Erythroblast (primary cell): Measurements from ENCODE around the gene HUS1B.

ENCODE experiments used
- DNase-seq, 2 experiments: peaks; one replicate each; lab custom pipeline; 2025; lab: John Stamatoyannopoulos, UW
- GATA1 ChIP-seq: IDR thresholded peaks from 2 replicates; pipeline ENCODE4 v1.6.1; 2011; ENCODE audit warnings: low read depth, mild to moderate bottlenecking, control low read depth, low read length, moderate library complexity
- POLR2A ChIP-seq: IDR thresholded peaks from 2 replicates; pipeline ENCODE4 v1.6.1; 2011; ENCODE audit warnings: mild to moderate bottlenecking, low read length

HUS1B gene

DNA sequence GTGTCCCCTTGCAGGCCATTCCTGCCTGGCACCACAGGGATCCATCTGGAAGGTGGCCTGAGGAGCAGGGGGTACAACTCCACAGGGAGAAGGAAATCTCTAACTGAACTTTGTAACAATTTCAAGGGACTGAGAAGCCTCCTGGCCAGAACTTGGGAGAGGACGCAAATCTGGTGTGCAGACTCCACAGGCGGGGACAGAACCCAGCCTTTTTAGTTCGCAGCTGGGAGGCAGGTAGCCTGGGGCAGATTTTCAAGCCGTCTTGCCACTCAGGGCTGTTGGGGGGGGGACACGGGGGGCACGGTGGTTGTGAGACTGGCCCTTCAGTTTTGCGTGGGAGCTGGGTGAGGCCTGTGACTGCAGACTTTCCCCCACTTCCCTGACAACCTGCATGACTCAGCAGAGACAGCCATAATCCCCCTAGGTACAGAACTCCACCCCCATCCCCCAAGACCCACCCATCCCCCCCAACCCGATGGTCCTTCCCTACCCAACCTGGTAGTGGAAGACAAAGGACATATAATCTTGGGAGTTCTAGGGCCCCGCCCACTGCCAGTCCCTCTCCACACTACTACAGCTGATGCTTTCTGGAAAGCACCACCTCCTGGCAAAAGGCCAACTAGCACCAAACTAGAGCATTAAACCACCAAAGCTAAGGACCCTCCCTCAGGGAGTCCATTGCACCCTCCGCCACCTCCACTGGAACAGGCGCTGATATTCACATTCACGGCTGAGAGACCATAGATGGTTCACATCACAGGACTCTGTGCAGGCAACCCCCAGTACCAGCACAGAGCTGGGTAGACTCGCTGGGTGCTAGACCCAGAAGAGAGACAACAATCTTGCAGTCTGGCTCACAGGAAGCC lies 3.0 kb upstream of the HUS1B start:
- no peak for DNase-seq
- TF ChIP-seq POLR2A (no peak), GATA1 (no peak)

DNA sequence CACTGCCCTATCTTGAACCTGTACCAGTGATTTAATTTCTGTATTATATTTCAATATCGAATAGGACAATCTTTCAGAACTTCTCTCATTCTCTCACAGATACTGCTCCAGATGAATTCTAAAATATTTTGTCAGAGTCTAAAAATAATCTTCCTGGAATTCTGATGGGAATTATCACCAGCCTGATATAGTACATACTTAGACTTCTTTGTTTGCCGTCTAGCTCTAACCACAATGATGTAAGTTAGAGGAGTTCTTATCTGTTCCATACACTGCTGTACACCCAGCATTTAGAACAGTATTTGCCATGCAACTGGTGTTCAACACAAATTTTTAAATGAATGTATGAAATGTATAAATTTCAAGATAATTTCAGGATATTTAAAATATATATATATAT lies 1.3 kb upstream of the HUS1B start:
- TF ChIP-seq POLR2A (no peak), GATA1 (no peak)
- DNase-seq: peak; percentile 7 to 18

DNA sequence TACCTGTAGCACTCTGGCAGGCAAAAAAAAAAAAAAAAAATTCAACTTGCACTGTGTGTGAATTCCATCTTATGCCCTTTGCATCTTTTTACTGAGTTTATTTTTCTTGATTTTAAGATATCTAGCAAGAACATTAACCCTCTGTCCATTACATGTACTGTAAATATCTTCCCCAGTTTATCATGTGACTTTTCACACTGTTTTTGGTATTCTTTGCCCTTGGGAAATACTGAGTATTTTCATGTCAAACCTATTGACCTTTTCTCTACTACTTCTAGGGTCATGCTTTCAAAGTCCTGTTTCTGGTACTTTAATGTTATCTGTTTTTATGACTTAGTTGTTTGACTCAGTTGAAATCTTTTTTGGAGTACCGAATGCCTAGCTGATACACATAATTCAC lies 843 bp upstream of the HUS1B start:
- no peak for DNase-seq
- no peak for TF ChIP-seq GATA1
- TF ChIP-seq POLR2A: no peak

DNA sequence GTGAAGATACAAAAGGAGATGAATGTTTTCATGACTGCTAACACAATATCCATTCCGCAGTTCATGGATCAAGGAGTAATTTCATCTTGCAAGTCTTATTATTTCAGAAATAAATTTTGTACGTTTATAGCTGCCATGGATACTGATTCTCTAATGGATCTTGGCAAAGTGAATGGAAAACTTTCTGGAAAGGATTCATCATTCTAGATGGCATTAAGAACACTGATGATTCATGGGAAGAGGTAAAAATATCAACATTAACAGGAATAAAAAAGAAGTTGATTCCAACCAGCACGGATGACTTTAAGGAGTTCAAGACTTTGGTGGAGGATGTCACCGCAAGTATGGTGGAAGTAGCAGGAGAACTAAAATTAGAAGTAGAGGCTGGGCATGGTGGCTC lies 2.8 kb downstream of the HUS1B start:
- no peak for DNase-seq
- TF ChIP-seq POLR2A (no peak), GATA1 (no peak)

DNA sequence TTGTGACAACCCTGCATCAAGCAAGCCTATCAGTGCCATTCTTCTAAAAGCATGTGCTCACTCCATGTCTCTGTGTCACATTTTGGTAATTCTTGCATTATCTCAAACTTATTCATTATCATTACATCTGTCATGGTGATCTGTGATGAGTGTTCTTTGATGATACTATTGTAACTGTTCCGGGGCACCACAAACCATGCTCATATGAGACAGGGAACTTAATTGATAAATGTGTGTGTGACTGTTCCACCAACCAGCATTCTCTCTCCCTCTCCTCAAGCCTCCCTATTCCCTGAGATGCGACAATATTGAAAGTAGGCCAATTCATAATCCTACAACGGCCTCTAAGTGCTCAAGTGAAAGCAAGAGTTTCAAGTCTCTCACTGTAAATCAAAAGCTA lies 4.0 kb downstream of the HUS1B start:
- no peak for TF ChIP-seq GATA1
- TF ChIP-seq POLR2A: no peak
- peak in 1 of 2 experiments; percentile 66 for DNase-seq

DNA sequence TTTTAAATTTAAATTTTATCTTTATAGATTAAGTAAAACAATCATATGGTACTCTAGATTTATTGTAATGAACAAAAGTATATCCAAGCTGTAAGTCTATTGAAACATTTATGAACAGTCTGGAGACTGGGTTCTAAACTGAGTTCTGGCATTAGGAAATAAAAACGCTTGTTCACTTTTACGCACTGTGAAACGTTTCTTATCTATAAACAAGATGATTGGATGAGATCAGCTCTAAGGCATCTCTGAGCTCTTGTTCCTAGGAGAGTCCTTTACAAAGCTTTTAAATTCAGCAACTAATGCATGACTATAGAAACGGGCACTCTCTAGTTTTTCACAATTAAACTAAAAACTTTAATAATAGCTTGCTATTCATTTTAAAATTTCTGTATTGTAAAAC lies 6.8 kb downstream of the HUS1B start:
- DNase-seq: no peak
- no peak for TF ChIP-seq GATA1
- TF ChIP-seq POLR2A: no peak

DNA sequence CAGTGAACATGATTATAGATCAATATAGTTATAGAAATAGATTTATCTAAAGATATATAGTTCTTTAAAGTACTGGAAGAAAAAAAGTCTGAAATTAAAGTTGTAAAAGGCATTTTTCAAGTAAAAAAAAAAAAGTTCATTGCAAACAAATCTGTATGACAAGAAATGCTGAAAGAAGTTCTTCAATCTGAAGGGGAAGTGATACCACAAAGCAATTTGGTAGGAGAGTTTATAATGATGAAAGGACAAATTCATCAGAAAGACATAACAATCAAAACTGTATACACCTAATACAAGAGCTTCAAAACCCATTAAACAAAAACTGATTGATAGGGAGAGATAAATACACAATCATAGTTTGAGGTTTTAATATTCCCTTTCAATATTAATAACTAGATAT lies 14.1 kb downstream of the HUS1B start:
- DNase-seq: no peak
- TF ChIP-seq POLR2A (no peak), GATA1 (no peak)

DNA sequence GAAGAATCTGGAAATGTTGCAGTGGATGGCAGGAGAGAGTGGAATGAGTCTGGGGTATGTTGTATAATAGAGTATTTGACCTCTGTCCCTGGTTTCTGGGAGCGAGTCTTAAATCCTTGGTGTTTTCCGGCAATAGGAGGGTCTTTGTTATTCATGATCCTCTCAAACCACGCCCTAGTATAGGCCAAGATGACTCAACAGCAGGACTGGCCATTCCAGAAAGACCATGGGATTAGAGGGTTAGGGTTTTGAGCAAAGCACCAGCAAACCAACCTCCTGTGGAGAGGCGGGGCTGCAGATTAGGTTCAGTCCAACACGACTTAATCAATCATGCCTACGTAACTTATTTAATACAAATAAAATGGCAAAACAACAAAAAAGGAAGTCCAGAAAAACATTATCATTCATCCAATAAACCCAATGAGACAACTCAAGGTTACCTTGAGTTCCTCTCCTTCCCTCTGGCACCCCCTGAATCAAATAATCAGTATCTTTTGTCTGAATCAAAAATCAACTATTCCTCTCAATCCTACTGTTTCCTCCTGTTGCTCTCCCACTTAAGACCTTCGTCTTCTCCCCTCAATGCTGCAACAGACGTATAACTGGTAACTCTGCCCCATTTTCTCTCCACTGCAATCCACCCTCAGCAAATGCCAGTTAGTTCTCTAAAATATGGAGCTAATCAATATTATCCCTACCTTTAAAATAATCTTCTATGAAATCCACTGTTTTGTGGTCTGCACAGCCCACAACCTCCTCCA lies 15.5 kb downstream of the HUS1B start:
- DNase-seq: no peak
- TF ChIP-seq POLR2A (no peak), GATA1 (no peak)

DNA sequence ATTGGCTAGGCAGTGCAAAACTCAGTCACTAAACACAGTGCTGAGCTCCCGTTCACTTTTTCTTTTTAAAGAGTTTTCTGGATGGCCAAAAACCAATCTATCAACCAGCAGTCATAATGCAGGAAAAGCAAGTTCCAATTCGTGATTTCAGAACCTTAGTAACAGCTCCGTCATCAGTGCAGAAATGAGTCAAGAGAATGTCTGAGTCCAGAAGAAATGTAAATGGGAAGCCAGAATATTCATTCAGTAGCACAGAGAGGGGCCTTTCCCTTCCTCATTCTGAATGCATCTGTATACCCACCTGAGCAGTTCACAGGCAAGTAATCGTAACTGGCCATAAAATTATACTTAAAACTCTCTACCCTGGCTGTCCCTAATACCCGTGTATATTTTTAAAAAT lies 20.4 kb downstream of the HUS1B start:
- DNase-seq: no peak
- no peak for TF ChIP-seq POLR2A
- no peak for TF ChIP-seq GATA1

DNA sequence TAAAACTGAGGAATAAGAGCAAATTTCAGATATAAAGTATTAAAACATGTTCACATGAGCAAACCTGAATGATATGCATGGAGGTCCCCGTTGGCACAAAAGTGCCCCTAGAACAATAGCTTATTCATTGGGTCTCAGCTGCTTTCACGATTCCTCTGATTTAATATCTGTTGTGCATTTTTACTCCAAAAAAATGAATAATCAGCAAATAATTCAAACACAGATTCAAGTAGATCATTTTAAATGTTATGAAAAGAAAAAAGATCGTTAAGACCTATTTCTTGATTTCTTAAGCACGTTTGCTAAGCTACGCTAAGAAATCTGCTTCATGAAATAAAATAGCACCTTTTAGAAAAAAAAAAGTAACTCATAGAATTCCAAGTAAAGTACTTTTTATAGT lies 21.7 kb downstream of the HUS1B start:
- no peak for TF ChIP-seq POLR2A
- no peak for TF ChIP-seq GATA1
- no peak for DNase-seq

DNA sequence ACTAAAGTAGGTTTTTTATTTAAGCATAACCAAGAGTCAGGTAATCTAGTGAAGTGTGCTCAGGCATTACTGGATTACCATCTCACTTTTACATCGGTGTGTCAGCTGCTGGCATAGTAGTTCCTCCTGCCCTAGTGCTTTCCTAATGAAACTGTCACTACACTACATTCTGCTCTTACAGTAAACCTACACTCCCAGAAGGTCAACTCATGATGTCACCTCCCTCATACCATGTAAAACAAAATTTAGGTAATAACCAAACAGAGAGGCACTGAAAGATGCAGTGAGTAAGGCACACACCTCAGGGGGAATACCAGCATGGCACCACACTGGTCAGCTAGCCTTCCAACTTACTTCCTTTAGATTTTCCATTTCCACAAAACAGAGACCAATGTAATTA lies 23.3 kb downstream of the HUS1B start:
- no peak for TF ChIP-seq GATA1
- TF ChIP-seq POLR2A: no peak

DNA sequence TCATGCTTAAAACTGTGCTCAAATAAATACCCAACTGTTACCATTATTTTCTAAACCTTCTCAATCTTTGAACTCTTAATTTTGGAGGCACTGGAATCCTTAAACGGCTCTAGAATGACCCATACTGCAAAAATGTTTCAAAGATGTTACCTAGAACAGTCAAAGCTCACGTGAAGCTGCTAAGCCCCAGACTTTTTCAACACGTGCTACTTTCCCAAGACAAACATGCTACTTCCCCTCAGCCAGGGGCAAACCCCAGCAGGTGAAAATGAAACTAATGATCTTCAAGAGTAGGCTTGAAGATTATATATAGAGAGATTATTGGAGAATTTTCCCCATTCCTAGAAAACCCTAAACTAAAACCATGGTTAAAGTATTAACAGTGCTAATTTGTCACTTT lies 28.1 kb downstream of the HUS1B start:
- TF ChIP-seq POLR2A (no peak), GATA1 (no peak)
- no peak for DNase-seq

More for the DNA sequence above, 23.3 kb downstream of the HUS1B start:
- DNase-seq: no peak

DNA sequence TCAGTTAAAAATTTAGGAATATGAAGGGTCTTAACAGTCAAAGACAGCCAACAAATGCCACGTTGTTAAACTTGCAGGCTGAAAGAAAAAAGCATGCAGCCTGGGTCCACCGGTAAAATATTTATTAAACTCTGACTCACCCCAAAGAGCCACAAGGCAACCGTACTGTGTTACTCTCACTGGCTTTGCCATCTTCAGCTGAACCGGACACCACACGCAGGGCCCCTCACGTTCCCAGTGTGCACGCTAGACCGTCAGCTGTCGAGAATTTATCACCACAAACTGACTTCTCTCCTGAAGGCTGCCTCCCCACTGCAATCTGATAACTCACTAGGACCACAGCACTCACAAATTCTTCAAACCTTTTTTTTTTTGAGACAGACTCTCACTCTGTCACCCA lies 30.7 kb downstream of the HUS1B start:
- DNase-seq: no peak
- TF ChIP-seq GATA1: no peak
- TF ChIP-seq POLR2A: no peak

DNA sequence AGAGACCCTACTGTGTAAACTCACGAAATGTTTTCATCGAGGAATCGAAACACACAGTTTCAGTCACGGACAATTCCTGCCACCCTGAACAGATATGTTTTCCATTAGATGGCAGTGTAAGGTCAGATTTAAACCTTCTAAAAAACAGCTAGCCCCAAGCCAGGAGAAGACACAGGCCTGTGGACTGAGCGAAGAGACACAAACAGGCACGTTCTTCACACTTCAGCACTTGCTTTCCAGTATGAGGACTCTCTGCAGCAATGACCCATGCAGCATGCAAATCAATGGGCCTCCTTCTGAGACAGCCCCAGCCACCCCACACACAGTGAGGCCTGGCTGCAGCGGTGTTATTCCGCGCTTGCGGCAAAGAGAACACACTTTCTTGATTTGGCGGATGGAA lies 31.9 kb downstream of the HUS1B start:
- DNase-seq: no peak
- TF ChIP-seq POLR2A: no peak
